ENCODE measurements around the gene RABAC1. TPM values are rescaled to one million over a fixed set of nuclear protein-coding genes. Genes with fewer than 3 reads are reported as not detected.

RABAC1 gene
- total and polyA plus RNA-seq, 2 experiments from 2014 or later, result 151 to 270 TPM

- H3K27ac ChIP-seq, result no peak overlapping the region
- no peaks in the 10 kb centered on the region for H3K36me3 ChIP-seq
- DNase-seq (ENCODE audit: low read depth in 1 of 2, low spot score in 1 of 2), result no peak
- no peak overlapping the region for H3K4me3 ChIP-seq
- no peaks in the 10 kb centered on the region for H3K4me1 ChIP-seq (ENCODE audit: low read depth)
- no peaks in the 10 kb centered on the region for H3K9me3 ChIP-seq (ENCODE audit: low read depth)
- peaks cover 53% of the 10 kb centered on the region for H3K27me3 ChIP-seq
- no peak for TF ChIP-seq CTCF (IDR thresholded peaks at IDR 0.05; ENCODE audit: low read depth, low read length)
Measured at GRCh38 chr19:41908724-41909464, 50.2 kb downstream of the RABAC1 start.

- Histone ChIP-seq H3K9me3 (ENCODE audit: low read depth) (no peaks in the 10 kb centered on the region), H3K27me3 (peaks cover 45% of the 10 kb centered on the region), H3K27ac (no peak overlapping the region), H3K36me3 (peaks cover 1% of the 10 kb centered on the region), H3K4me3 (no peak overlapping the region), H3K4me1 (ENCODE audit: low read depth) (no peaks in the 10 kb centered on the region)
- no peak for TF ChIP-seq CTCF (IDR thresholded peaks at IDR 0.05; ENCODE audit: low read depth, low read length)
- no peak for DNase-seq (ENCODE audit: low read depth in 1 of 2, low spot score in 1 of 2)
Measured at GRCh38 chr19:41907994-41908615, 51.0 kb downstream of the RABAC1 start.

- no peaks in the 10 kb centered on the region for H3K9me3 ChIP-seq (ENCODE audit: low read depth)
- H3K4me3 ChIP-seq, result no peak overlapping the region
- peaks cover 35% of the 10 kb centered on the region for H3K27me3 ChIP-seq
- no peaks in the 10 kb centered on the region for H3K4me1 ChIP-seq (ENCODE audit: low read depth)
- no peak overlapping the region for H3K27ac ChIP-seq
- peaks cover 3% of the 10 kb centered on the region for H3K36me3 ChIP-seq
- DNase-seq (ENCODE audit: low read depth in 1 of 2, low spot score in 1 of 2), result no peak
- no peak for TF ChIP-seq CTCF (IDR thresholded peaks at IDR 0.05; ENCODE audit: low read depth, low read length)
Measured at GRCh38 chr19:41906916-41907680, 52.0 kb downstream of the RABAC1 start.

Other genes starting within 250 kb of the RABAC1 start
- not detected in 2 replicates for gene CEACAM6, start 203.8 kb downstream of the RABAC1 start, total RNA-seq
- not detected in 2 replicates for gene CEACAM6, start 203.8 kb downstream of the RABAC1 start, polyA plus RNA-seq
- gene CEACAM3, start 162.7 kb downstream of the RABAC1 start, total RNA-seq, result not detected in 2 replicates
- gene CEACAM3, start 162.7 kb downstream of the RABAC1 start, polyA plus RNA-seq, result not detected in 2 replicates
- not detected in 2 replicates for gene LYPD4, start 114.6 kb downstream of the RABAC1 start, total RNA-seq
- not detected in 2 replicates for gene LYPD4, start 114.6 kb downstream of the RABAC1 start, polyA plus RNA-seq
- gene DMRTC2, start 114.3 kb downstream of the RABAC1 start, total RNA-seq, result not detected in 2 replicates
- not detected in 2 replicates for gene DMRTC2, start 114.3 kb downstream of the RABAC1 start, polyA plus RNA-seq
- 1,651 and 2,830 TPM in 2 replicates for gene RPS19, start 99.1 kb downstream of the RABAC1 start, total RNA-seq
- gene RPS19, start 99.1 kb downstream of the RABAC1 start, polyA plus RNA-seq, result 1,323 and 1,693 TPM in 2 replicates
- gene CD79A, start 82.0 kb downstream of the RABAC1 start, total RNA-seq, result 0.11 TPM in 1 of 2 replicates, not detected in the other
- 0.22 and 0.24 TPM in 2 replicates for gene CD79A, start 82.0 kb downstream of the RABAC1 start, polyA plus RNA-seq
- 19.2 and 49.9 TPM in 2 replicates for gene ARHGEF1, start 76.1 kb downstream of the RABAC1 start, total RNA-seq
- gene ARHGEF1, start 76.1 kb downstream of the RABAC1 start, polyA plus RNA-seq, result 40.1 and 68.1 TPM in 2 replicates
- gene ERFL, start 30.9 kb downstream of the RABAC1 start, total RNA-seq, result 1.0 TPM in 1 of 2 replicates, not detected in the other
- 0.06 TPM in 1 of 2 replicates, not detected in the other for gene ERFL, start 30.9 kb downstream of the RABAC1 start, polyA plus RNA-seq
- gene ATP1A3, start 34.9 kb upstream of the RABAC1 start, total RNA-seq, result 4.5 and 6.1 TPM in 2 replicates
- gene ATP1A3, start 34.9 kb upstream of the RABAC1 start, polyA plus RNA-seq, result 8.1 and 9.9 TPM in 2 replicates
- gene GRIK5, start 110.9 kb upstream of the RABAC1 start, total RNA-seq, result 9.1 and 11.8 TPM in 2 replicates
- gene GRIK5, start 110.9 kb upstream of the RABAC1 start, polyA plus RNA-seq, result 3.4 and 6.3 TPM in 2 replicates
- 29.2 and 36.2 TPM in 2 replicates for gene ZNF574, start 116.8 kb upstream of the RABAC1 start, total RNA-seq
- gene ZNF574, start 116.8 kb upstream of the RABAC1 start, polyA plus RNA-seq, result 23.9 and 32.5 TPM in 2 replicates
- not detected in 2 replicates for gene POU2F2, start 173.1 kb upstream of the RABAC1 start, total RNA-seq
- 0.12 and 0.31 TPM in 2 replicates for gene POU2F2, start 173.1 kb upstream of the RABAC1 start, polyA plus RNA-seq